Right lobe of liver (tissue), 6 donors: ENCODE measurements around the gene PKP4. TPM values are rescaled to one million over a fixed set of nuclear protein-coding genes. Genes with fewer than 3 reads are reported as not detected.

Experiments used
- ATAC-seq, 4 donors: fragments of 200-7000 bp; cut with Tn5 transposase; one replicate each; pipeline ENCODE4 v1.9.1; 2020; ENCODE audit warnings: mild to moderate bottlenecking in 4 of 4, moderate library complexity in 4 of 4
- DNase-seq, 3 donors: peaks; one replicate each; pipeline ENCODE4 v3.0.0-alpha.2; 2020
- H3K27ac ChIP-seq, 3 donors: fragments of 200-600 bp; one replicate each; pipeline ENCODE4 v1.8.0; 2022
- H3K27me3 ChIP-seq, 2 donors: fragments of 200-600 bp; one replicate each; pipeline ENCODE4 v1.8.0; 2022
- H3K36me3 ChIP-seq, 4 donors: fragments of 200-600 bp; sonication (generic) in 1 of 4; one replicate each; pipeline versions ENCODE4 v1.5.1 to v1.8.0; 2017 to 2022; ENCODE audit warnings: control low read depth in 1 of 4
- H3K4me1 ChIP-seq, 4 donors: fragments of 200-600 bp; sonication (generic) in 1 of 4; one replicate each; pipeline versions ENCODE4 v1.5.1 to v1.8.0; 2017 to 2022; ENCODE audit warnings: control low read depth in 1 of 4
- H3K4me3 ChIP-seq, 3 donors: fragments of 200-600 bp; one replicate each; pipeline ENCODE4 v1.8.0; 2022
- H3K9me3 ChIP-seq, 4 donors: fragments of 200-600 bp; sonication (generic) in 1 of 4; one replicate each; pipeline versions ENCODE4 v1.5.1 to v1.8.0; 2017 to 2022; ENCODE audit warnings: control low read depth in 1 of 4
- POLR2A ChIP-seq: fragments of 450-650 bp; IDR thresholded peaks from one replicate; pipeline ENCODE4 v1.6.1; 2017; ENCODE audit warnings: antibody characterized with exemption, mild to moderate bottlenecking
- WGBS: methylation state at CpG from one replicate; pipeline ENCODE4 v1.1.6; 2018; ENCODE audit warnings: low coverage, low lambda C conversion rate; ENCODE audit not compliant: insufficient coverage; ENCODE audit errors: missing lambda C conversion rate; 5-methylcytosine and 5-hydroxymethylcytosine counted together
- intact Hi-C, 2 donors: fragments of 100-400 bp; cut with DNase I; formaldehyde crosslinking; loops; one replicate each; pipeline versions ENCODE4 v1.11.2 to v1.14.1; 2022
- total RNA-seq, 6 experiments: library from RNA; depleted of rRNA in 2 of 6; stranded (reverse); fragments of >200 nt in 2 of 6; fragmentation: NEBNext Ultra II Directional in 3 of 6; extraction: Animal tissue kit (Norgen Biotek cat#: 25700) in 3 of 6; gene quantifications; one replicate each; pipeline versions ENCODE4 v1.1.0 to v1.2.4, GENCODE V29; 2016 to 2023
- TF ChIP-seq, protein P1 (sequence below), 4 donors: fragments of 200-600 bp in 3 of 4; fragments of 450-650 bp in 1 of 4; IDR thresholded peaks; one replicate each; pipeline versions ENCODE4 v1.5.1 to v1.8.0; 2016 to 2022; ENCODE audit warnings: antibody characterized with exemption in 4 of 4, mild to moderate bottlenecking in 2 of 4
- donor health status: DM: no; HTN: yes; CAD: no.
- donor health status: DM: no; HTN: no; CAD: no.
- donor health status: DM: no; HTN: no; CAD: no.
- donor health status: DM: no; HTN: yes; CAD: no.
- donor health status: DM: no; HTN: yes; CAD: no.

PKP4 gene
- total RNA-seq, 6 experiments from 2014 or later = 27.2 to 41.6 (median 33.2) TPM

DNA sequence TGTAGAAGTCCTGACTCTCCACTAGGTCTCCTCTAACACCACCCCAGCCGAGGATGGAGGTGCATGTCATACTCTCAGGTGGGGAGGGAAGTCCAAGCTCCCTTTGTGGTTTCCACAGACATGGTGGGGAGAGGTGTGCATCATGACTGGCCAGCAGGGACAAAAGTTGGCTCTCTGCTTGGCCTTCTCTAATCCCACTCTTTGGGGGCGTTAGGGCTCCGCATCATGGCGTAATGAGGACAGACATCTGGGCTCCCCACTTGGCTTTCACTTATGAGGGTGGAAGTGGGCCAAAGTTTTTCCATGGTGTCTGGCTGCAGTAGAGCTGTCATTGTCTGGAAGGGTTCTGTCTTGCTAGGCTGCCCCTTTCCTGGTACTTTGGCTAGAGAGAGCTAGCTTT is 257.7 kb downstream of the PKP4 start:
- Histone ChIP-seq H3K4me1 (no peaks in the 10 kb centered on the region), H3K27me3 (no peaks in the 10 kb centered on the region), H3K36me3 (no peaks in the 10 kb centered on the region), H3K4me3 (no peak overlapping the region), H3K9me3 (no peaks in the 10 kb centered on the region), H3K27ac (no peak overlapping the region)
- DNase-seq (no peak), ATAC-seq (no peak)
- intact Hi-C loops = no loop called here
- no CpG with 5 or more reads among the region's 4 CpGs for WGBS
- TF ChIP-seq, protein P1, sequence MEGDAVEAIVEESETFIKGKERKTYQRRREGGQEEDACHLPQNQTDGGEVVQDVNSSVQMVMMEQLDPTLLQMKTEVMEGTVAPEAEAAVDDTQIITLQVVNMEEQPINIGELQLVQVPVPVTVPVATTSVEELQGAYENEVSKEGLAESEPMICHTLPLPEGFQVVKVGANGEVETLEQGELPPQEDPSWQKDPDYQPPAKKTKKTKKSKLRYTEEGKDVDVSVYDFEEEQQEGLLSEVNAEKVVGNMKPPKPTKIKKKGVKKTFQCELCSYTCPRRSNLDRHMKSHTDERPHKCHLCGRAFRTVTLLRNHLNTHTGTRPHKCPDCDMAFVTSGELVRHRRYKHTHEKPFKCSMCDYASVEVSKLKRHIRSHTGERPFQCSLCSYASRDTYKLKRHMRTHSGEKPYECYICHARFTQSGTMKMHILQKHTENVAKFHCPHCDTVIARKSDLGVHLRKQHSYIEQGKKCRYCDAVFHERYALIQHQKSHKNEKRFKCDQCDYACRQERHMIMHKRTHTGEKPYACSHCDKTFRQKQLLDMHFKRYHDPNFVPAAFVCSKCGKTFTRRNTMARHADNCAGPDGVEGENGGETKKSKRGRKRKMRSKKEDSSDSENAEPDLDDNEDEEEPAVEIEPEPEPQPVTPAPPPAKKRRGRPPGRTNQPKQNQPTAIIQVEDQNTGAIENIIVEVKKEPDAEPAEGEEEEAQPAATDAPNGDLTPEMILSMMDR (IDR thresholded peaks at IDR 0.05) = no peak
- no peak for TF ChIP-seq POLR2A

DNA sequence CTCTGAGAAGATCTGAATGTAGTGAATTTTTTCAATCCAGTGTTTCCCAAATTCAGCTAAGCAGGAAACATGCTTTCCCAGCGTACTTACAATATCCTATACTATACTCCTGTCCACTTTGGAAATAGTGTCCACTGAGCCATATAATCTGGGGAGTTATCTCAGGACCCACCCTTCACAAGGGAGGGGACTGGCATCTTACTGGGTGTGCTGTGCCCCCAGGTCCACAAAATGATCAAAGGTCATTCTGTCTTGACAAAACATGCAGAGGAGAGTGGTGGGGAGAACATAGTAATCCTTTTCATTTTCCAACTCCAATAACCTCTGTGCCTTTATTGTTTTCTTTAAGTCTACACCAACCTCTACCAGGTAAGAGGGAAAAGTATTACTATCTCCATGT is 258.6 kb downstream of the PKP4 start:
- intact Hi-C loops = no loop called here
- Histone ChIP-seq H3K4me3 (no peak overlapping the region), H3K9me3 (no peaks in the 10 kb centered on the region), H3K4me1 (no peaks in the 10 kb centered on the region), H3K27me3 (no peaks in the 10 kb centered on the region), H3K36me3 (no peaks in the 10 kb centered on the region), H3K27ac (peak overlapping the region in 2 of 3 donors; percentile 10 to 72)
- no peak for TF ChIP-seq POLR2A
- TF ChIP-seq, protein P1 (IDR thresholded peaks at IDR 0.05) = no peak
- WGBS = 73% methylated on average over 1 of the region's 1 CpG
- ATAC-seq (no peak), DNase-seq (no peak)

DNA sequence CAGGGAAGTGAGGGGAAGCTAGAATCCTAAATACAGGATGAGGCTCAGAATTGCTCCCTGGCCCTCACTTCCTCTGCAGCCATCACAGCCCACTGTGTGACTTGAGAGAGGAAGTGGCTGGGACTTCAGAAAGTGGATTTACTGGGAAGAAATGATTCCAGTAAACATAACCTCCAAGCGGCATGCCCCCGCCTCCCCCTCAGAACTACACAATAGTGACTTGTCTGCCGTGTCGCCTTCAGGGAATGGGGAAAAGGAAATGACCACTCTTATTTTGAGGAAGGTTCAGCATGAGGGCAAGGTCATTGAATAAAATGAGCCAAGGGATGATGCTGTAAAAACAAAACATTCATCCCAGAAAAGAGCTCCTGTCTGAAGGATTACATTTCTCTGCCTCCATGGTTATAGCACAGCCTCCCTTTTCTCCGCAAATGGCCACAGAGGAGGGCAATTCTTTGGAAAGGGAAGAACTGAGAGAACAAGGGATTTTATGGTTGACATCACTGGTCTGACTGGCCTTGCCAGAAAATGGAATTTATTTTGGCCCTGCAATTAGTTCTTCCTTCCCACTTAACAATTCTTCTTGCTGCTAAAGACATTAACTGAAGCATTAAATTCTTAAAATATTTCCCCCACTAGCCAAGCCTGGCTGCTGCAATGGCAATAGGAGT is 259.5 kb downstream of the PKP4 start:
- DNase-seq = peak; percentile 55 to 66 (median 63)
- WGBS = 73% methylated on average over 5 of the region's 5 CpGs

DNA sequence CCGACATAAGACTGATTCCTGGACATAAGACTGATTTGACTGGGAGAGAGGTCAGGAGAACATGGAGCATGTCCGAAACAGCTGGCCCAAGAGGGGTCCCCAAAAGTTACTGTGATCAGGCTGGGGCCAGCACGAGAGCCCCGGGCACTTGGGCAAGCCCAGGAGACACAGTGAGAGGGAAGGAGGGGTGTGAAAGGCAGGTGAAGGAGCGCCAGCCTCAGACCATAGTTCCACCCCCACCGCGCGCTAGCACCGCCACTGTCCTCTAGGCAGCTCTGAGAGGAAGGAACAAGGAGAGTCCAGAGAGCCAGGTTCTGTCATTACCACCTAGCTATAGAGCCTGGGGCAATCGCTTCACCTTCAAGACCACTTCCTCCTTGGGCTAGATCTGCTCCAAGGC is 260.2 kb downstream of the PKP4 start:
- H3K9me3 ChIP-seq = no peaks in the 10 kb centered on the region
- no peaks in the 10 kb centered on the region for H3K27me3 ChIP-seq
- H3K4me3 ChIP-seq = no peak overlapping the region
- 67% methylated on average over 1 of the region's 10 CpGs for WGBS
- TF ChIP-seq, protein P1 (IDR thresholded peaks at IDR 0.05) = no peak
- TF ChIP-seq POLR2A = no peak
- H3K27ac ChIP-seq = peak overlapping the region; percentile 8 to 73 (median 36)
- intact Hi-C loops = no loop called here
- no peaks in the 10 kb centered on the region for H3K36me3 ChIP-seq
- H3K4me1 ChIP-seq = no peaks in the 10 kb centered on the region
- ATAC-seq = no peak
- no peak for DNase-seq

More for the DNA sequence above, 259.5 kb downstream of the PKP4 start:
- TF ChIP-seq, protein P1 (IDR thresholded peaks at IDR 0.05) = no peak
- TF ChIP-seq POLR2A = no peak
- no peak overlapping the region for H3K4me3 ChIP-seq
- peak overlapping the region; percentile 8 to 73 (median 36) for H3K27ac ChIP-seq
- H3K4me1 ChIP-seq = no peaks in the 10 kb centered on the region
- no peaks in the 10 kb centered on the region for H3K27me3 ChIP-seq
- peak; percentile 79 to 85 (median 82) for ATAC-seq
- H3K9me3 ChIP-seq = no peaks in the 10 kb centered on the region
- intact Hi-C loops = no loop called here
- H3K36me3 ChIP-seq = no peaks in the 10 kb centered on the region
